Measurements from ENCODE around the gene TBX4.

- TF ChIP-seq POLR2A (IDR thresholded peaks at IDR 0.05) (no peak), CTCF (IDR thresholded peaks at IDR 0.05 in 4 of 5, conservative IDR thresholded peaks at IDR 0.05 in 1 of 5) (no peak)
These were observed 47.1 kb upstream of the TBX4 start for GRCh38 chr17:61404913-61405685.

All from gastrocnemius medialis (tissue), 4 donors.